Adrenal gland (tissue), 12 donors: ENCODE results near the gene C1QL3. TPM values are rescaled to one million over a fixed set of nuclear protein-coding genes. Genes with fewer than 3 reads are reported as not detected.

Source experiments
- DNase-seq, 7 donors: peaks; one replicate each; pipeline ENCODE4 v3.0.0-alpha.2; 2019 to 2020
- H3K27ac ChIP-seq, 5 donors: fragments of 200-600 bp; sonication (generic) in 4 of 5; 1 replicate in 3 of 5; 2 replicates in 2 of 5; pipeline versions ENCODE4 v1.5.1 to v1.8.0; 2016 to 2020; ENCODE audit warnings: mild to moderate bottlenecking in 1 of 5
- H3K27me3 ChIP-seq: fragments of 200-600 bp; 2 replicates; pipeline ENCODE4 v1.8.0; 2021
- H3K36me3 ChIP-seq, 2 donors: fragments of 200-600 bp; replicated peaks in 1 of 2; 1 replicate in 1 of 2; 2 replicates in 1 of 2; pipeline versions ENCODE4 v1.5.1 to v1.8.0; 2018 to 2022
- H3K4me1 ChIP-seq, 2 donors: fragments of 200-600 bp; replicated peaks in 1 of 2; 1 replicate in 1 of 2; 2 replicates in 1 of 2; pipeline versions ENCODE4 v1.5.1 to v1.8.0; 2018 to 2021
- H3K4me3 ChIP-seq, 4 donors: fragments of 200-600 bp; sonication (generic) in 3 of 4; one replicate each; pipeline ENCODE4 v1.5.1; 2016 to 2018
- H3K9me3 ChIP-seq, 3 donors: fragments of 200-600 bp; sonication (generic) in 1 of 3; replicated peaks in 1 of 3; 1 replicate in 2 of 3; 2 replicates in 1 of 3; pipeline versions ENCODE4 v1.5.1 to v1.8.0; 2016 to 2021
- POLR2A ChIP-seq, 2 donors: fragments of 450-650 bp; IDR thresholded peaks; one replicate each; pipeline ENCODE4 v1.6.1; 2017; ENCODE audit warnings: antibody characterized with exemption in 2 of 2, mild to moderate bottlenecking in 2 of 2, moderate library complexity in 1 of 2
- WGBS, 4 donors: extraction: QIAGEN DNeasy Blood & Tissue Kit in 2 of 4; methylation state at CpG; one replicate each; pipeline versions ENCODE4 v1.1.5 to v1.1.7; 2013 to 2017; 5-methylcytosine and 5-hydroxymethylcytosine counted together
- intact Hi-C, 2 donors: fragments of 100-400 bp; cut with DNase I; formaldehyde crosslinking; loops; one replicate each; pipeline versions ENCODE4 v1.14.1 to v1.15.0; 2022 to 2023
- polyA plus RNA-seq, 3 donors: library from polyadenylated mRNA; stranded (reverse); fragments of 200-250 nt in 2 of 3; fragments of 350-450 nt in 1 of 3; fragmentation: Illumina TruSeq in 1 of 3; extraction: RNeasy Lipid Tissue Mini Kit (QIAGEN cat#74804) in 1 of 3; gene quantifications; one replicate each; pipeline ENCODE4 v1.2.3, GENCODE V29; 2013 to 2014
- total RNA-seq, 9 donors: library from RNA; depleted of rRNA in 4 of 9; stranded (reverse); fragments of >200 nt in 4 of 9; fragments of 120-200 nt in 1 of 9; fragmentation: NEBNext Ultra II Directional in 1 of 9; extraction: Animal tissue kit (Norgen Biotek cat#: 25700) in 1 of 9; gene quantifications; one replicate each; pipeline versions ENCODE4 v1.1.0 to v1.2.4, GENCODE V29; 2013 to 2023
- TF ChIP-seq, protein P1 (sequence below), 6 experiments: fragments of 450-650 bp in 4 of 6; fragments of 200-600 bp in 2 of 6; sonication (generic) in 1 of 6; IDR thresholded peaks; 1 replicate in 5 of 6; 2 replicates in 1 of 6; pipeline versions ENCODE4 v1.5.1 to v1.8.0; 2016 to 2021; ENCODE audit warnings: antibody characterized with exemption in 6 of 6, mild to moderate bottlenecking in 2 of 6, moderate library complexity in 1 of 6
- donor health status: healthy with polysubstance abuse.
- donor health status: Bipolar disorder and iron deficiency.
- donor health status: DM: yes; HTN: yes; CAD: no.
- donor health status: DM: no; HTN: no; CAD: no.
- donor health status: DM: no; HTN: no; CAD: no.
- donor health status: DM: yes; HTN: yes; CAD: no.

The C1QL3 gene
- total and polyA plus RNA-seq, 12 donors: 0.11 to 1.3 (median 0.49) TPM; not detected in 6

- H3K4me3 ChIP-seq: no peak overlapping the region
- TF ChIP-seq, protein P1, sequence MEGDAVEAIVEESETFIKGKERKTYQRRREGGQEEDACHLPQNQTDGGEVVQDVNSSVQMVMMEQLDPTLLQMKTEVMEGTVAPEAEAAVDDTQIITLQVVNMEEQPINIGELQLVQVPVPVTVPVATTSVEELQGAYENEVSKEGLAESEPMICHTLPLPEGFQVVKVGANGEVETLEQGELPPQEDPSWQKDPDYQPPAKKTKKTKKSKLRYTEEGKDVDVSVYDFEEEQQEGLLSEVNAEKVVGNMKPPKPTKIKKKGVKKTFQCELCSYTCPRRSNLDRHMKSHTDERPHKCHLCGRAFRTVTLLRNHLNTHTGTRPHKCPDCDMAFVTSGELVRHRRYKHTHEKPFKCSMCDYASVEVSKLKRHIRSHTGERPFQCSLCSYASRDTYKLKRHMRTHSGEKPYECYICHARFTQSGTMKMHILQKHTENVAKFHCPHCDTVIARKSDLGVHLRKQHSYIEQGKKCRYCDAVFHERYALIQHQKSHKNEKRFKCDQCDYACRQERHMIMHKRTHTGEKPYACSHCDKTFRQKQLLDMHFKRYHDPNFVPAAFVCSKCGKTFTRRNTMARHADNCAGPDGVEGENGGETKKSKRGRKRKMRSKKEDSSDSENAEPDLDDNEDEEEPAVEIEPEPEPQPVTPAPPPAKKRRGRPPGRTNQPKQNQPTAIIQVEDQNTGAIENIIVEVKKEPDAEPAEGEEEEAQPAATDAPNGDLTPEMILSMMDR (IDR thresholded peaks at IDR 0.05): no peak
- no peak for TF ChIP-seq POLR2A (IDR thresholded peaks at IDR 0.05)
- DNase-seq: no peak
- no peak overlapping the region for H3K27ac ChIP-seq
- 83 to 91% (median 89%) methylated on average over 11 of the region's 11 CpGs for WGBS, 4 donors
- H3K27me3 ChIP-seq: no peaks in the 10 kb centered on the region
- H3K4me1 ChIP-seq: no peaks in the 10 kb centered on the region
- intact Hi-C loops: no loop called here
- no peaks in the 10 kb centered on the region for H3K36me3 ChIP-seq
- H3K9me3 ChIP-seq: no peaks in the 10 kb centered on the region
These were observed 38.3 kb downstream of the C1QL3 start for GRCh38 chr10:16483241-16483917.

GRCh38 chr10:16481052-16481728, 40.5 kb downstream of the C1QL3 start:
- no peaks in the 10 kb centered on the region for H3K36me3 ChIP-seq

GRCh38 chr10:16478801-16479200, 42.9 kb downstream of the C1QL3 start:
- no peak for DNase-seq
- no peaks in the 10 kb centered on the region for H3K27me3 ChIP-seq
- H3K27ac ChIP-seq: no peak overlapping the region
- no peaks in the 10 kb centered on the region for H3K36me3 ChIP-seq
- no peaks in the 10 kb centered on the region for H3K9me3 ChIP-seq
- H3K4me1 ChIP-seq: no peaks in the 10 kb centered on the region
- WGBS, 4 donors: 86 to 91% (median 87%) methylated on average over 4 of the region's 4 CpGs
- TF ChIP-seq, protein P1 (IDR thresholded peaks at IDR 0.05): no peak
- no peak for TF ChIP-seq POLR2A (IDR thresholded peaks at IDR 0.05)
- no peak overlapping the region for H3K4me3 ChIP-seq
- intact Hi-C loops: no loop called here

More at GRCh38 chr10:16481052-16481728, 40.5 kb downstream of the C1QL3 start:
- TF ChIP-seq, protein P1 (IDR thresholded peaks at IDR 0.05): no peak
- no peak for TF ChIP-seq POLR2A (IDR thresholded peaks at IDR 0.05)
- Histone ChIP-seq H3K9me3 (no peaks in the 10 kb centered on the region), H3K4me3 (no peak overlapping the region), H3K4me1 (no peaks in the 10 kb centered on the region), H3K27me3 (no peaks in the 10 kb centered on the region), H3K27ac (no peak overlapping the region)
- 68 to 76% (median 72%) methylated on average over 5 of the region's 5 CpGs for WGBS, 4 donors
- intact Hi-C loops: no loop called here
- DNase-seq: no peak

DNA sequence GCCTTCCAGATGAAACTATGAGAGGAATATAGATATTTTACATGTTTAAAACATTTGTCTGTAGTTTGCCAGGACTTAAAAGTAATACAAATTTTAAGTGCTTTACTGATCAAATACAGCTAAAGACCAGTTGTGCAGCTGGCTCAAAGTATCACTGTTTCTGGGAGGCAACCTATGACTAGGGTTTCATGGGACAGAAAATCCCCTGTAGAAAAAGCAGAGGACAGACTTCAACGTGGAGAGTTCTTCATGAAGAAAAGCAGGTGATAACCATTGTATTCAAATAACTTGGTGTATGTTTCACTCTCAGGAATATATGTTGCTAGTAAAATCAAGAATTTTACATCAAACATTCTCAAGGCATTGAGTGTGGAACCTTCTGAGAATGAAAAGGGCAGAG, 43.9 kb downstream of the C1QL3 start:
- intact Hi-C loops: no loop called here
- H3K4me3 ChIP-seq: no peak overlapping the region
- WGBS, 4 donors: 81 to 87% (median 86%) methylated on average over 1 of the region's 1 CpG
- DNase-seq: no peak
- no peak for TF ChIP-seq POLR2A (IDR thresholded peaks at IDR 0.05)
- TF ChIP-seq, protein P1 (IDR thresholded peaks at IDR 0.05): no peak
- H3K9me3 ChIP-seq: no peaks in the 10 kb centered on the region
- H3K27me3 ChIP-seq: no peaks in the 10 kb centered on the region
- H3K36me3 ChIP-seq: no peaks in the 10 kb centered on the region
- H3K4me1 ChIP-seq: no peaks in the 10 kb centered on the region
- no peak overlapping the region for H3K27ac ChIP-seq
